PC-9 (cell line): ENCODE data around the gene CDC5L. TPM values are rescaled to one million over a fixed set of nuclear protein-coding genes. Genes with fewer than 3 reads are reported as not detected.

Experiments used
- BruUV-seq: library from RNA; stranded (reverse); fragments of 400-500 nt; replicated peaks from 2 replicates; lab custom pipeline; 2021; lab: Mats Ljungman, UMichigan
- CTCF ChIA-PET: fragments of 300-600 bp; sonication (Branson Sonifier 250); formaldehyde crosslinking; loops from one replicate; lab custom pipeline; 2022; ENCODE audit warnings: antibody characterized with exemption; lab: Charles Lee
- POLR2A ChIA-PET: fragments of 300-600 bp; sonication (Branson Sonifier 250); formaldehyde crosslinking; loops from one replicate; lab custom pipeline; 2022; ENCODE audit warnings: antibody characterized with exemption; ENCODE audit not compliant: unreplicated experiment; lab: Charles Lee
- DNase-seq, 2 experiments: peaks; one replicate each; pipeline versions ENCODE4 v3.0.0 to v3.0.0-alpha.2; 2015 to 2022; ENCODE audit warnings: mixed read lengths in 1 of 2
- H2AFZ ChIP-seq: fragments of 200-600 bp; sonication (generic); 2 replicates; pipeline ENCODE4 v1.8.1; 2017; ENCODE audit warnings: antibody characterized with exemption
- H3F3A ChIP-seq: fragments of 200-600 bp; sonication (generic); 2 replicates; pipeline ENCODE4 v1.8.1; 2017; ENCODE audit warnings: antibody characterized with exemption, mild to moderate bottlenecking, low read depth; ENCODE audit not compliant: insufficient read depth
- H3K27ac ChIP-seq: fragments of 200-600 bp; sonication (generic); 2 replicates; pipeline ENCODE4 v1.6.1; 2016; ENCODE audit warnings: mixed run types
- H3K27me3 ChIP-seq: fragments of 200-600 bp; sonication (generic); 2 replicates; pipeline ENCODE4 v1.6.1; 2016; ENCODE audit warnings: low read depth, mixed run types; ENCODE audit not compliant: insufficient read depth
- H3K36me3 ChIP-seq: fragments of 200-600 bp; sonication (generic); 2 replicates; pipeline ENCODE4 v1.6.1; 2016; ENCODE audit warnings: low read depth, mixed run types
- H3K4me1 ChIP-seq: fragments of 200-600 bp; sonication (generic); replicated peaks from 2 replicates; pipeline ENCODE4 v1.6.1; 2016; ENCODE audit warnings: mixed run types; ENCODE audit not compliant: insufficient read depth
- H3K4me2 ChIP-seq: fragments of 200-600 bp; sonication (generic); 2 replicates; pipeline ENCODE4 v1.6.1; 2017; ENCODE audit warnings: mixed run types
- H3K4me3 ChIP-seq: fragments of 200-600 bp; sonication (generic); 2 replicates; pipeline ENCODE4 v1.6.1; 2016; ENCODE audit warnings: mixed run types
- H3K79me2 ChIP-seq: fragments of 200-600 bp; sonication (generic); 2 replicates; pipeline ENCODE4 v1.6.1; 2017; ENCODE audit warnings: low read depth, mixed run types
- H3K9me2 ChIP-seq: fragments of 200-600 bp; sonication (generic); 2 replicates; pipeline ENCODE4 v1.8.1; 2017; ENCODE audit warnings: mild to moderate bottlenecking; ENCODE audit not compliant: insufficient read depth
- H3K9me3 ChIP-seq: fragments of 200-600 bp; sonication (generic); 2 replicates; pipeline ENCODE4 v1.8.1; 2016; ENCODE audit warnings: low read depth; ENCODE audit not compliant: insufficient read depth
- H4K20me1 ChIP-seq: fragments of 200-600 bp; sonication (generic); 2 replicates; pipeline ENCODE4 v1.8.1; 2017; ENCODE audit not compliant: insufficient read depth
- CTCF ChIP-seq: fragments of 200-600 bp; sonication (generic); conservative IDR thresholded peaks from 2 replicates; pipeline ENCODE4 v1.6.1; 2017; ENCODE audit warnings: mixed run types, antibody characterized with exemption, mild to moderate bottlenecking, moderate library complexity
- EZH2 ChIP-seq: fragments of 200-600 bp; sonication (generic); IDR thresholded peaks from 2 replicates; pipeline ENCODE4 v1.8.0; 2017; ENCODE audit warnings: antibody characterized with exemption, low read depth
- intact Hi-C: fragments of 100-400 bp; cut with micrococcal nuclease; formaldehyde crosslinking; loops from one replicate; pipeline ENCODE4 v1.10.0; 2022; ENCODE audit not compliant: unreplicated experiment
- total RNA-seq: library from RNA; stranded (reverse); gene quantifications from 2 replicates; pipeline ENCODE4 v1.2.3, GENCODE V29; 2021

Gene CDC5L
- total RNA-seq, 1 experiment from 2014 or later: 24.0 TPM

GRCh38 chr6:44468835-44469234 lies 81.3 kb downstream of the CDC5L start:
- ChIA-PET CTCF (interaction anchor here (0.7 to 0.8 kb wide), 3 partner anchors 15 to 1179 kb away, joined by 4 to 12 read pairs (median 6); no protein-coding TSS in a partner anchor), POLR2A (no interaction called here)
- Histone ChIP-seq H3K9me2 (no peaks in the 10 kb centered on the region), H3K4me1 (no peaks in the 10 kb centered on the region), H4K20me1 (no peaks in the 10 kb centered on the region), H3K9me3 (no peaks in the 10 kb centered on the region), H3K79me2 (no peaks in the 10 kb centered on the region), H3K4me3 (no peak overlapping the region), H3K27ac (no peak overlapping the region), H2AFZ (no peak overlapping the region), H3K36me3 (no peaks in the 10 kb centered on the region), H3F3A (no peaks in the 10 kb centered on the region), H3K4me2 (no peak overlapping the region), H3K27me3 (no peaks in the 10 kb centered on the region)
- DNase-seq: no peak
- no TSS peak for BruUV-seq
- intact Hi-C loops: no loop called here
- no peak for TF ChIP-seq CTCF
- TF ChIP-seq EZH2: no peak

- Histone ChIP-seq H3K36me3 (no peaks in the 10 kb centered on the region), H3K4me2 (no peak overlapping the region), H3K79me2 (no peaks in the 10 kb centered on the region), H3K27ac (no peak overlapping the region), H2AFZ (no peak overlapping the region), H4K20me1 (no peaks in the 10 kb centered on the region), H3K9me3 (no peaks in the 10 kb centered on the region), H3K9me2 (no peaks in the 10 kb centered on the region), H3K4me1 (peaks cover 9% of the 10 kb centered on the region), H3K4me3 (no peak overlapping the region), H3K27me3 (no peaks in the 10 kb centered on the region), H3F3A (no peaks in the 10 kb centered on the region)
- POLR2A ChIA-PET: interaction anchor here (0.6 kb wide), 1 partner anchor 1181 kb away, joined by 5 read pairs; no protein-coding TSS in a partner anchor
- TF ChIP-seq EZH2 (no peak), CTCF (peak; percentile 50; the same call in 1 of the 2 replicates)
- BruUV-seq: no TSS peak
- CTCF ChIA-PET: interaction anchor here (0.6 to 1.0 kb wide), 6 partner anchors 324 to 1452 kb away, joined by 3 to 7 read pairs (median 3); no protein-coding TSS in a partner anchor
- intact Hi-C loops: no loop called here
- no peak for DNase-seq
These were observed 82.6 kb downstream of the CDC5L start for GRCh38 chr6:44470115-44470464.

GRCh38 chr6:44470746-44471145 lies 83.2 kb downstream of the CDC5L start:
- H3K9me2 ChIP-seq: no peaks in the 10 kb centered on the region
- intact Hi-C loops: no loop called here
- TF ChIP-seq CTCF (no peak), EZH2 (no peak)
- CTCF ChIA-PET: interaction anchor here (0.6 to 0.7 kb wide), 3 partner anchors 325 to 986 kb away, joined by 3 to 7 read pairs (median 4); no protein-coding TSS in a partner anchor
- no peak overlapping the region for H3K27ac ChIP-seq
- H3K4me3 ChIP-seq: no peak overlapping the region
- H3K79me2 ChIP-seq: no peaks in the 10 kb centered on the region
- no peaks in the 10 kb centered on the region for H3K36me3 ChIP-seq
- H3K27me3 ChIP-seq: no peaks in the 10 kb centered on the region
- H4K20me1 ChIP-seq: no peaks in the 10 kb centered on the region
- H3K4me1 ChIP-seq: peaks cover 14% of the 10 kb centered on the region
- no peak overlapping the region for H3K4me2 ChIP-seq
- BruUV-seq: no TSS peak
- H3F3A ChIP-seq: no peaks in the 10 kb centered on the region
- POLR2A ChIA-PET: no interaction called here
- H3K9me3 ChIP-seq: no peaks in the 10 kb centered on the region
- no peak overlapping the region for H2AFZ ChIP-seq
- DNase-seq: no peak
